Activated CD4-positive, alpha-beta T cell treated with anti-CD3 and anti-CD28 coated beads, Interleukin-2, amount 10 ng/mL, durations not matched to agents 7 days and 5 days (primary cell): Measurements from ENCODE around the gene ARID2. TPM values are rescaled to one million over a fixed set of nuclear protein-coding genes. Genes with fewer than 3 reads are reported as not detected.

ENCODE experiments used
- CTCF ChIA-PET: fragments of 350-600 bp; sonication (Branson Sonifier 250); formaldehyde crosslinking; loops from one replicate; lab custom pipeline; 2021; ENCODE audit warnings: antibody characterized with exemption; lab: Charles Lee
- POLR2A ChIA-PET: fragments of 350-600 bp; sonication (Branson Sonifier 250); formaldehyde crosslinking; loops from one replicate; lab custom pipeline; 2021; ENCODE audit warnings: antibody characterized with exemption; lab: Charles Lee
- DNase-seq: peaks from one replicate; pipeline ENCODE4 v3.0.0-alpha.2; 2020
- H3K27ac Mint-ChIP-seq: one replicate; pipeline ENCODE4 v1.8.0; 2021; ENCODE audit warnings: mild to moderate bottlenecking, moderate library complexity, mixed read lengths
- H3K27me3 Mint-ChIP-seq: one replicate; pipeline ENCODE4 v1.8.0; 2021; ENCODE audit warnings: mixed read lengths
- H3K36me3 Mint-ChIP-seq: one replicate; pipeline ENCODE4 v1.8.0; 2021; ENCODE audit warnings: low read depth, mixed read lengths
- H3K4me1 Mint-ChIP-seq: one replicate; pipeline ENCODE4 v1.8.0; 2021; ENCODE audit warnings: mixed read lengths
- H3K4me3 Mint-ChIP-seq: one replicate; pipeline ENCODE4 v1.8.0; 2021; ENCODE audit warnings: mild to moderate bottlenecking, moderate library complexity, mixed read lengths
- H3K9me3 Mint-ChIP-seq: one replicate; pipeline ENCODE4 v1.8.0; 2021; ENCODE audit warnings: mixed read lengths
- total RNA-seq, 2 experiments: library from RNA; stranded (reverse); gene quantifications; one replicate each; pipeline ENCODE4 v1.2.3, GENCODE V29; 2021

The ARID2 gene
- total RNA-seq, 2 experiments from 2014 or later, result 46.9 to 48.8 TPM

DNA sequence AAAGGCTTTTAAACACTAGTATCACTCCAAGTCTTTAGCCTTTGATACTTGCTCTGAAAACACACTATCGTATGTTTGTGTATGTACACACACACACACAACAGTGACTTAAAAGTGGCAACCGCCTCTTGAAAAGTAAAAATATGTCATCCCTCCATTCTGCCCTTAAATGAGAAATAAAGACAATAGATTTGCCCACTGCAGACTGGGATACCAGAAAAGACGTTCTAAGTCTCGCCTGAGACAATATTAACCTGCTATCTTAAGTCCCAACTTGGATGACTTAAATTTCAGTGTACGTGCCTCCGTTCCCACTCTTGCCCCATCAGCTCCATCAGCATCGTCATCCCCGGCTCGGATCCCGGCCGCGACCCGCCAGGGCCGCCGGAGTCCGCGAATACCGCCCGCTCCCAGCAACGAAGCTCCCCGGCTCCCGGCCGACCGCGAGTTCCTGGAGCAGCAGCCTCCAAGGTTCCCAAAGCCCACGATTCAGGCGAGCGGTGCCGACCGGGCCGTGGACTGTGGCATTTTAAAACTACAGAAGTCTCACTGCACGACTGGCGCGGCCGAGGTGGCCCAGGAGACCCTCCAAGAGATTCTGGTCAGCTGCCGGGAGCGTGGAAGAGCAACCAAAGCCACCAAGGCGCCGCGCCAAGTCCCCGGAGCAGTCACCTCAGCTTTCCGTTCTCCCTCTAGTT, 2.8 kb upstream of the ARID2 start:
- peaks cover 23% of the 10 kb centered on the region for H3K4me1 Mint-ChIP-seq
- peak overlapping the region; percentile 100 for H3K4me3 Mint-ChIP-seq
- peak overlapping the region; percentile 99 for H3K27ac Mint-ChIP-seq
- no peaks in the 10 kb centered on the region for H3K27me3 Mint-ChIP-seq
- no peaks in the 10 kb centered on the region for H3K9me3 Mint-ChIP-seq
- POLR2A ChIA-PET, result interaction anchor here (0.5 to 0.6 kb wide), 2 partner anchors 259 to 733 kb away, joined by 3 to 4 read pairs; no protein-coding TSS in a partner anchor
- CTCF ChIA-PET, result interaction anchor here (1.1 to 5.8 kb wide), 5 partner anchors 25 to 183 kb away, joined by 4 to 25 read pairs (median 5); no protein-coding TSS in a partner anchor
- DNase-seq, result peak; percentile 9
- peaks cover 25% of the 10 kb centered on the region for H3K36me3 Mint-ChIP-seq

GRCh38 chr12:45727301-45727979, 2.1 kb upstream of the ARID2 start:
- Mint-ChIP-seq H3K27me3 (no peaks in the 10 kb centered on the region), H3K9me3 (no peaks in the 10 kb centered on the region), H3K4me1 (peaks cover 22% of the 10 kb centered on the region), H3K4me3 (peak overlapping the region; percentile 100), H3K36me3 (peaks cover 28% of the 10 kb centered on the region), H3K27ac (peak overlapping the region; percentile 99)
- DNase-seq, result peak; percentile 86
- CTCF ChIA-PET, result interaction anchor here (0.9 to 5.8 kb wide), 6 partner anchors 46 to 263 kb away, joined by 3 to 25 read pairs (median 4); no protein-coding TSS in a partner anchor
- POLR2A ChIA-PET, result interaction anchor here (0.5 to 0.6 kb wide), 2 partner anchors 733 to 1543 kb away, joined by 3 to 4 read pairs; no protein-coding TSS in a partner anchor

DNA sequence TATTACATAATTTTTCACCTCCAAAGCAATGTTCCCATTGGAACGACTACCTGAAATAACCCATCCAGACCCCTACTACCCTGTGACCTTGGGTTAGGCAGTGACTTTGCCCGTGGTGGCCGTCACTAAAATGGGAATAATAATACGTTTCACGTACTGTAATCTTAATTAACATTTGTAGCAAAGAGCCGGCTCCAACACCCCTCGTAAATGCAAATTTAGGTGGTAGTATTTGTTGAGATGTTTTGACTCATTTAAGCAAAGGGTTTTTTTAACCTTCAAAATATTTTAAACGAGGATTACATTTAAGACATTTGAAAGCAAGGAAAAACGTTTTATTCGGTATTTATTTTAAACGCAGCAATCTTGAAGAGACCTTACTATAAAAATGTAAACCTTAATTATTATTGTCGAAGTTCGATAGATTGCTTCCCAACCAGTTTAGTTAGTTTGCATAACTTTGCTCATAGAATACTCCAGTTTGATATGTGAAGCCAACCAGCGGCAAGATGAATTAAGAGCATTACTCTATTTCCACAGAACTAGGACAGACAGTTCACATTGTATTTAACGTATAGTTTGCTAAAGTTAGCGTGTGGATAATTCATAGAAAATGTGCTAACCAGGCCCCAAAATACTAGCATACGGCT, 1.4 kb upstream of the ARID2 start:
- Mint-ChIP-seq H3K4me3 (peak overlapping the region; percentile 100), H3K27me3 (no peaks in the 10 kb centered on the region), H3K4me1 (peaks cover 20% of the 10 kb centered on the region), H3K36me3 (peaks cover 27% of the 10 kb centered on the region), H3K9me3 (no peaks in the 10 kb centered on the region), H3K27ac (peak overlapping the region; percentile 99)
- DNase-seq, result no peak
- ChIA-PET CTCF (interaction anchor here (0.7 to 5.8 kb wide), 19 partner anchors 8 to 303 kb away, joined by 3 to 25 read pairs (median 3); no protein-coding TSS in a partner anchor), POLR2A (interaction anchor here (0.5 to 0.6 kb wide), 4 partner anchors 138 to 1542 kb away, joined by 3 to 5 read pairs (median 4); no protein-coding TSS in a partner anchor)

DNA sequence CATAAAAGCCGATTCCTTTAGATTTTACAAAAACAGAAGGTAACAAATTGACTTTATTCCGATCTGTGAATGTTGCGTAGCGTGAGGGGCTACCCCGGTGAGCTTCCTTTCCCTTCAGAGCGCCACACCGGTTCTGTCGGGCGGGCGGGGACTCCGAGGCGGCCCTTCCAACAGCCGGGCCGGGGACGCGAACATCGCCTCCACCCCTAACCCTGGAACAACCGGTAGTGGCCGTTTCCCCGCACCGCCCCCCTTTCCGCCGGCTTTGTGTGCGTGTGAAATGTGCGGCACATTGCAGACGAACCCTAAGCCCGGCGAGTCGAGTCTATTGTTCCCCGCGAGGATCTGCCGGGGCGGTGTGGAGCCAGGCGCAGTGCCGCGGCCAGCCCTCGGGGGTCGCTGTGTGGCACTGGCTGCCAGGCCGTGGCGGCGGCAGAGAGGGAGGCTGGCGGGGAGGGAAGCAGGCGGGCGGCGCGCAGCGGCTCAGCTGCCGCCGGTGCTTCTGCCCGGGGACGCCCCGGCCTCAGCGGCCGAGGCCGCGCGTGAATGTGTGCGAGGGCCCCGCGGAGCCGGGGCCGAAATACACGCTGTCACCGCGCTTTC, 775 bp upstream of the ARID2 start:
- H3K27me3 Mint-ChIP-seq, result no peaks in the 10 kb centered on the region
- DNase-seq, result peak; percentile 97
- ChIA-PET CTCF (interaction anchor here (0.7 to 5.8 kb wide), 22 partner anchors 9 to 304 kb away, joined by 3 to 25 read pairs (median 3); no protein-coding TSS in a partner anchor), POLR2A (interaction anchor here (0.5 to 0.6 kb wide), 5 partner anchors 48 to 953 kb away, joined by 3 to 5 read pairs (median 4); no protein-coding TSS in a partner anchor)
- peak overlapping the region; percentile 99 for H3K27ac Mint-ChIP-seq
- H3K4me3 Mint-ChIP-seq, result peak overlapping the region; percentile 100
- H3K4me1 Mint-ChIP-seq, result peaks cover 20% of the 10 kb centered on the region
- H3K9me3 Mint-ChIP-seq, result no peaks in the 10 kb centered on the region
- H3K36me3 Mint-ChIP-seq, result peaks cover 31% of the 10 kb centered on the region

GRCh38 chr12:45730084-45730347, 510 bp downstream of the ARID2 start:
- CTCF ChIA-PET, result interaction anchor here (0.8 to 5.8 kb wide), 11 partner anchors 9 to 261 kb away, joined by 3 to 25 read pairs (median 3); no protein-coding TSS in a partner anchor
- peak; percentile 49 for DNase-seq
- Mint-ChIP-seq H3K36me3 (peaks cover 39% of the 10 kb centered on the region), H3K9me3 (no peaks in the 10 kb centered on the region), H3K27ac (peak overlapping the region; percentile 99), H3K4me3 (peak overlapping the region; percentile 100), H3K4me1 (peaks cover 18% of the 10 kb centered on the region), H3K27me3 (no peaks in the 10 kb centered on the region)
- POLR2A ChIA-PET, result interaction anchor here (0.7 kb wide), 1 partner anchor 539 kb away, joined by 4 read pairs; the partner anchor contains the start of gene SLC38A1

GRCh38 chr12:45730348-45731189, 1.1 kb downstream of the ARID2 start:
- H3K4me3 Mint-ChIP-seq, result peak overlapping the region; percentile 100
- peak; percentile 73 for DNase-seq
- peak overlapping the region; percentile 99 for H3K27ac Mint-ChIP-seq
- H3K9me3 Mint-ChIP-seq, result no peaks in the 10 kb centered on the region
- H3K4me1 Mint-ChIP-seq, result peaks cover 21% of the 10 kb centered on the region
- no peaks in the 10 kb centered on the region for H3K27me3 Mint-ChIP-seq
- ChIA-PET CTCF (interaction anchor here (0.8 to 5.8 kb wide), 11 partner anchors 9 to 261 kb away, joined by 3 to 25 read pairs (median 3); no protein-coding TSS in a partner anchor), POLR2A (interaction anchor here (0.7 kb wide), 1 partner anchor 538 kb away, joined by 4 read pairs; the partner anchor contains the start of gene SLC38A1)
- H3K36me3 Mint-ChIP-seq, result peaks cover 42% of the 10 kb centered on the region

DNA sequence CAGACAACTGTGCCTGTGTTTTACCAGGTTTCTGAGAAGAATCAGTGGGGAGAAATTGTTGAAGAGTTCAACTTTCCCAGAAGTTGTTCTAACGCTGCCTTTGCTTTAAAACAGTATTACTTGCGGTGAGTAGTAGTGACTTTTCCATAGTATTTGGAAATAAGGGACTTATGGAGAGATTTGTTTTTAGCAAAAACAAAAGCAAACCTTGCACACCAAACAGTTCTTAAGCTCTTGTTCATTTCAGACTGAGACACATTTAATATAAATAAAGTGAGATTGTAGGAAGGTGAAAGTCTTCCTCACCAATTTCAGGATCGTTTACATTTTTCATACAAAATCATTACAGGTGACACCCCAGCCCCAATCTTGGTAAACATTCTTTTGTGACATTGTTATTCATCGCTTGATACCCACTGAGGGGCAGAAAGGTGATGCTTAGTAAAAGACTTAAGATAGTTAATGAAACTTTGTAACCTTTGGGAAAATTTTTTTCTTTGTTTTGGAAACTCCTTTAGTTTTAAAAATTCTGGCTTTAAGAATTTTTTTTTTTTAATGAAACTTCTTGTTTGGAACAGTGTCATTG, 1.8 kb downstream of the ARID2 start:
- no peaks in the 10 kb centered on the region for H3K9me3 Mint-ChIP-seq
- H3K27me3 Mint-ChIP-seq, result no peaks in the 10 kb centered on the region
- H3K27ac Mint-ChIP-seq, result peak overlapping the region; percentile 91
- peaks cover 44% of the 10 kb centered on the region for H3K36me3 Mint-ChIP-seq
- no peak for DNase-seq
- ChIA-PET CTCF (interaction anchor here (5.8 kb wide), 1 partner anchor 187 kb away, joined by 25 read pairs; no protein-coding TSS in a partner anchor), POLR2A (no interaction called here)
- H3K4me1 Mint-ChIP-seq, result peaks cover 24% of the 10 kb centered on the region
- H3K4me3 Mint-ChIP-seq, result peak overlapping the region; percentile 100

- peak; percentile 40 for DNase-seq
- H3K4me3 Mint-ChIP-seq, result peak overlapping the region; percentile 100
- peak overlapping the region; percentile 87 for H3K27ac Mint-ChIP-seq
- H3K36me3 Mint-ChIP-seq, result peaks cover 48% of the 10 kb centered on the region
- peaks cover 28% of the 10 kb centered on the region for H3K4me1 Mint-ChIP-seq
- no peaks in the 10 kb centered on the region for H3K27me3 Mint-ChIP-seq
- peaks cover 9% of the 10 kb centered on the region for H3K9me3 Mint-ChIP-seq
- CTCF ChIA-PET, result interaction anchor here (0.8 kb wide), 1 partner anchor 9 kb away, joined by 3 read pairs; no protein-coding TSS in a partner anchor
- POLR2A ChIA-PET, result interaction anchor here (1.0 kb wide), 1 partner anchor 186 kb away, joined by 3 read pairs; no protein-coding TSS in a partner anchor
Measured at GRCh38 chr12:45732250-45732649, 2.7 kb downstream of the ARID2 start.

GRCh38 chr12:45732936-45733335, 3.4 kb downstream of the ARID2 start:
- H3K36me3 Mint-ChIP-seq, result peaks cover 54% of the 10 kb centered on the region
- H3K27ac Mint-ChIP-seq, result peak overlapping the region; percentile 34
- no peaks in the 10 kb centered on the region for H3K27me3 Mint-ChIP-seq
- peaks cover 12% of the 10 kb centered on the region for H3K9me3 Mint-ChIP-seq
- CTCF ChIA-PET, result no interaction called here
- DNase-seq, result no peak
- H3K4me3 Mint-ChIP-seq, result peak overlapping the region; percentile 100
- H3K4me1 Mint-ChIP-seq, result peaks cover 28% of the 10 kb centered on the region
- POLR2A ChIA-PET, result no interaction called here

- no peaks in the 10 kb centered on the region for H3K27me3 Mint-ChIP-seq
- POLR2A ChIA-PET, result no interaction called here
- no peak overlapping the region for H3K27ac Mint-ChIP-seq
- H3K4me3 Mint-ChIP-seq, result no peak overlapping the region
- H3K9me3 Mint-ChIP-seq, result peaks cover 17% of the 10 kb centered on the region
- no peak for DNase-seq
- CTCF ChIA-PET, result no interaction called here
- peaks cover 33% of the 10 kb centered on the region for H3K4me1 Mint-ChIP-seq
- H3K36me3 Mint-ChIP-seq, result peaks cover 74% of the 10 kb centered on the region
Measured at GRCh38 chr12:45737638-45738037, 8.1 kb downstream of the ARID2 start.

DNA sequence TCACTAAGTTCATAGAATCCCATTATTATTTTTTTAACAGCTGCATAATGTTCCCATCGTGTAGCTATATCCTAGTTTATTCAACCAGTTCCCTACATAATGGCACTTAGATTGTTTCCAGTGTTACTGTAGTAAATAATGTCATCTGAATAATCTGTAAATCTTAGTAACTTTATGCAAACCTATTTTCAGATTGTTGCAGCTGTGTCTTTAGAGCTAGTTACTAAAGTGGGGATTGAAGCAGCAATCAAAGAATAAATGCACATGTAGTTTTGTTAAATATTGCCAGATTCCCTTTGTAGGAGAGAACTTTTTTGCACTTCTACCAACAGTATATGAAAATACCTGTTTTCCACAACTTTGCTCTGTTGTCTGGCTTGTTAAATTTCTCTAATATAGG, 13.1 kb downstream of the ARID2 start:
- Mint-ChIP-seq H3K36me3 (peaks cover 48% of the 10 kb centered on the region), H3K4me1 (peaks cover 24% of the 10 kb centered on the region), H3K27me3 (no peaks in the 10 kb centered on the region), H3K9me3 (peaks cover 7% of the 10 kb centered on the region), H3K4me3 (no peak overlapping the region), H3K27ac (no peak overlapping the region)
- no peak for DNase-seq
- ChIA-PET CTCF (interaction anchor here (2.9 kb wide), 1 partner anchor 13 kb away, joined by 12 read pairs; the partner anchor contains the start of gene ARID2), POLR2A (no interaction called here)
